GM19043 (cell line): ENCODE measurements around the gene SEMA3D.

ENCODE experiments used
- ATAC-seq: cut with Tn5 transposase; IDR thresholded peaks from one replicate; pipeline ENCODE4 v1.9.1; 2021; ENCODE audit warnings: low read depth; ENCODE audit not compliant: unreplicated experiment

Gene SEMA3D

DNA sequence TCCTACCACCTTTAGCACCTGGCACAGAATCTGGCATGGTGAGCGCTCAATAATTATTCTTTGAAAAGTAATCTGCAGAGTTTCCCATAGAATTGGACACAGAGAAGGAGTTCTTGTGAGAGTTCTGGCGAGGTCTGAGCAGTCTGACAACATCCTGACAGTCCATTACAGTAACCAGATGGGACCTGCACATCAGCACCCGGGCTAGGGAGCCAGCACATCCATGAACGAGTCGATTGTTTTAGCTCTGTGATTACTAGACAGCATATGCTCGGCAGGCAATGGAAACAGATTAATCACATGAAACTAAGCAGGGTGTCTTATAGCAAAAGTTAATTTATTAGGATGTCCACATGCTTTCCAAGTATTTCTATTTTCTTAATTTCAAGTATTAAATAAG, 96.7 kb downstream of the SEMA3D start:
- ATAC-seq, result no peak

DNA sequence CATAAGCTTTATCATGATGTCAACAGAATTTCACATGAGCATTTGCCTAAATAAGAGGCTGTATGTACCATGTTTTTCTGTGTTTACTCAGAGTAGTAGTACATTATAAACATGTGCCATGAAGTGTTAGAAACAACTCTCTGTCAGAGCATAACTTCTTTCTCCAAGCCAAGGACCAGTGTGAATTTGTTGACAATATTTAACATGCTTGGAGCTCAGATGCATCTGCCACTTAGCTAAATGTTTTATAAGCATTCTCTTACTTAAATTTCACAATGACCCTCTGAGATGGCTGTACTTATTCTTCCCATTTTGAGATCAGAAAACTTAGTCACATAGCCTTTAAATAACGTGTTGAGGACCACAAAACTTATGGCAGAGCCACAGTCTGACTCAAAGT, 105.0 kb downstream of the SEMA3D start:
- no peak for ATAC-seq

DNA sequence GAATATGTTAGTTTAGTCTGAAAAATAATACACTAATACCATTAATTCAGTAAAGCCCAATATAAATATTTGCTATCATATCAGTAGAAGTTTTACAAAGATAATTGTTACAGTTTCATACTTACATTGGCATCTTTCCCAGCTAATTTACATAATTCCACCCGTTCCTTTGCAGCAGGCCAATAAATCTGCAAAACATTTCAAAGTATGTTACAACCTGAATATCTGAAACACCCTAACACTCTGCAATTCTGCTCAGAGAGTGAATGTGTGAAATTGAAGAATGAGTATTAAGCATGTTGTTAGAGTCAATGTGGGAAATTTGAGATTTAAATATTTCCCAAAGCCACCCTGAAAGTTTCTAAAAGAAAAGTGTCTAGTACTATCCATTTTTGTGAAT, 105.5 kb downstream of the SEMA3D start:
- no peak for ATAC-seq

DNA sequence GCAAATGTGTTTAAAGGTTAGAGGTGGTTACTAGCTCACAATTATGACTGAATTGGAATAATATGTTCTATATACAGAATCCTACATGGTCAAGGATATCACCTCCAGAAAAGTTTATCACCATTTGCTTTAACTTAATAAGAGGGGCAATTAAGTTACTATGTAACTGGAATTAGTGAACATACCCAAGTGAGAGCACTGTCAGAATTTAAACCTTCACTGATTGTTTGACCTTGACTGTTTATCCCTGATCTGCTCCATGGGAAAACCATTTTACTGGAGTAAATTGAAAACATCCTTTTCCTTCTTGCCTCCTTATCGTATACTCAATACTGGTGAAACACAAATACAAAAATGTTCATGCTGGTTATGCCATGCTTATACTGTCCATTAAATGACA, 107.4 kb downstream of the SEMA3D start:
- no peak for ATAC-seq

DNA sequence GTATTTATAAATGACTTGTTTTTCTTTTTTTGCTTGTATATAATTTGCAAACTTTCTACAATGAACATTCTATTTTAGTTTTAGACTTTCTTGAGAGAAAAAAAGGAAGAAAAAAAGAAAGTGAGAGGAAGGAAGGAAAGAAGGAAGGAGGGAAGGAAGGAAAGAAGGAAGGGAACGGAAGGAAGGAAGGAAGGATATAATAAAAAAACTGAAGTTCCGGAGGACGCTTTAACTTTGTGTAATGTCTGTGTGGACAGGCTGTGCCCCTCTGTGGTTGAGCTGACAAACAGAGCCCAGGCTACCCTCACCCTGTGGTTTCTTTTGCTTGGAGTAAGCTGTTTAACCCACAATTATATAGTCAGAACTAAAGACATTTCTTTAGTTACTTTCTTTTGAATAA, 108.7 kb downstream of the SEMA3D start:
- no peak for ATAC-seq

DNA sequence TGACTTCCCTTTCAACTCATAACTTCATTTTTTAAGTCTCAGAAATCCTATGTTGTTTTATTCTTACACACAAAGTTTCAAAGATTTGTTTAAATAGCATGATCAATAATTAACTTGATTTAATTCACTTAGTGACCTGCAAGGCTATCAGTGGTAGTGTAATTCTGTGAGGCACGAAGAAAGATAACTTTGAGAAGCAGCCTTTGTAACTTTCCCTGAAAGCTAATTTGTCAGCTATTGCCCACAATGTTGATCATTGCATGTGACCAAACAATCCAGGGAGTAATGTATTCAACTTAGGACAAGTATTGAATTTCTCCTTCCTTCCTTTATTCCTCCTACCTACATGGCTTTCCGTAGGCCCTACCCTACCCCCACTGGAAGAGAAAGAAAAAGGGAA, 111.0 kb downstream of the SEMA3D start:
- no peak for ATAC-seq

DNA sequence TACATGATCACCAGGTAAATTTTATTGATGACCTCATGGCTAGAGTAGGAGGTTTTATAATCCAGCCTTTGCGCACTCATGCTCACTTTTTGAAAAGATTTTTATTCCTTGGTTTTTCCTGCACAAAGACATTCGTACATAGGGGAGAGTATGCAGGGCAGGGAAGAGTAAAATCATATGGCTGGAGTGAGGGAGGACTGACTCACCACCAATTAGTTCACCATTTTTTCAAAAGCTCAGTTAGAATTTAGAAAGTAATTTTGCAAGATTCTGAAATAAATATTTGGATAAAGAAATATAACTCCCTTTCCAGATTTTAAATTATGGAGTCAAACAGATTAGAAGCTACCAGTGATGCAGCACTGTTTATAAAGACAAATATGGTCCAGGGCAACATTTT, 111.9 kb downstream of the SEMA3D start:
- no peak for ATAC-seq

DNA sequence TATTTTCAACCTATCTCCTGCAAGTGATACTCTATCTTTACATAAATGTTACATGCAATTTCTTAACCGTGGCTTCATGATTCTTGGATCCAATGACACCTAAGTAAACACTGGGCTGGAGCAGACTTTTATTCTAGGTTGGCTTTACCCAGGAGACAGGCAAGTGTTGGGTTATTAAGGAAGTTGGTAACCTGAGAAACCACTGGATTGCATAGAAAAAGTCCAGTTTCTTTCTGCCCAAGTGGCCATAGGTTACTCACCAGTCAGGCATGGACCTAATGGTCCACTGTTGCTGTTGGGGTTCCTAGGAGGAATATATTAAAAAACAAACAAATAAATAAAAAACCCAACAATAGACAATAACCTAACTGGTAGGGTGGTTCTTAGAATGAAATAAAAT, 112.8 kb downstream of the SEMA3D start:
- ATAC-seq, result no peak

DNA sequence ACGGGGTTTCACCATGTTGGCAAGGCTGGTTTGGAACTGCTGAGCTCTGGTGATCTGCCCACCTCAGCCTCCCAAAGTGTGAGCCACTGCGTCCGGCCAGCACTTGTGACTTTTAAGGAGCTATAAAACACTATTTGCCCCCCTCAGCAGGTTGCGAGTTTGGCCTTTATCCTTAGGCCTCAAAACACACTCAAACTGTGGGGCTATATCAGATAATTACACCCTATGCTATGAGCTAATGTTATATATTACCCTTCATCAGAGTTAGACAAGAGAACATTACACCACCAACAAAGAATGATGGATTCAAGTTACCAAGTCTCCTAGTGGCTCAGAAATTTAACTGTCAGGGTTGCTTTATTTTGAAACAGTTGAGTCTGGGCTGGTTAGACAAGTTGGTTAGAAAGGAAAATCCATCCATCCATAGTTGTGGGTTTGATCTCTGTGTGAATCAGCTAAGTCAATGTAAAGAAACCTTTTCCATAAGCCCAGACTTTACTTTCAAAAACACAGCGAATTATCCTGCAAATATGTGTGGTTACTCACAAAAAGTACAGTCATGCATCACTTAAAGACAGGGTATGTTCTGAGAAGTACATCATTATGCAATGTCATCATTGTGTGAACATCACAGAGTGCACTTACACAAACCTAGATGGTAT, 115.8 kb downstream of the SEMA3D start:
- ATAC-seq, result no peak

DNA sequence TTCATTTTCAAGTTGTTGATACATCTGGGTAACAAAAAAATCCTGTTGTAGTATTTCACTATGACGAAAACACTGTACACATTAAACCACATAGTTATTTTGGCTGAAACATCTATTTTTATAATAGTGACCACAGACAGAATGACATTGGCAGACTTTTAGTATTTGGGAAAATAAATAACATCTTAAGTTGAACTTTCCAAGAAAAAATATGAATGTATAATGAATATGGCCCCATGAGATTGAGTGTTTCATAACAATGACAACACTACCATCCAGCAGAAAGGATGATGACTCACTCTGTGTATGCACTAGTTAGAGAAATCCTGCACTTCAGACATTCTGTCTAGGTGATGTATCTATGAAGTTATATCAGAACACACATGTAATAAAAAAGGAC, 118.1 kb downstream of the SEMA3D start:
- ATAC-seq, result no peak

DNA sequence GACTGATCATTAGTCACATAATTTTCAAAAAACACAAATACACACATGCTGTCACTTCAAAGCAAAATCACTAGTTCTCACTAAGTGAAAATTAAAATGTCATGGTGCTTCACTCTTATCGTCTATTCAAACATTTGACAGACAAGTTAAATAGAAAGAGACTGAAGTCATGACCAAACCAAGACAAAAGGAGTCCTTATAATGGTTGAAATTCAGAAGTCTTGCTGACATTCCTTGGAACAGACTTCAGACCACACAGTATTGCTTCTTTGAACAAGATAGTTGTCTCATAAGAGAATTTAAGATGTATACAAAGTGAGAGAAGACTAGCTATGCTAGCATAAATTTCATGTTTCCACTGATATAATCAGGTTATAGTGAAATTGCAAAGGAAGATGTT, 119.5 kb downstream of the SEMA3D start:
- ATAC-seq, result no peak

DNA sequence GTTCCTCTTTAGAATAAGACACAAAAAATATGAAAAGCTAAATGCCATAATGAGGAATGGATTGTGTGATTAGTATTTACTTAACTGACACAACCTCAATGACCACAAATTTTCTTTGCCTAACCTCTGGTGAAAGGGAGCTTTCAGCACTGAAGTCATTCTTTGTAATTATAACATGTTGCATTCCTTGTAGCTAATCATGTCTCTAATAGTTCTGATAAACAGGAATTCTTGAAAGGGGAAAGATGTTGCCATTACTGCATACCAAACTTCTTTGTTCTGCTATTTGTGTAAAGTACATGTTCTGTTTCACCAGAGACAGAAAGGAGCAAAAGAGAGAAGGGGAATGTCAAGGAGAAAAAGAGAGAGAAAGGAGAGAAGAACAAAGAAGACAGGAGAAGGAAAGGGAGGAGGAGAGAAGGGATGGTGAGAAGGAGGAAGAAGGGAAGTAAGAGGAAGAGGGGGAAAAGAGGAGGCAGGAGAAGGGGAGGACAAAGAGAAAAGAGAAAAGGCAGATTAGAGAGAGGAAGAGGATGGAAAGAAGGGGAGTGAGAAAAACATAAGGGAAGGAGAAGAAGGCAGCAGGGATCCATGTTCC, 120.9 kb downstream of the SEMA3D start:
- no peak for ATAC-seq

DNA sequence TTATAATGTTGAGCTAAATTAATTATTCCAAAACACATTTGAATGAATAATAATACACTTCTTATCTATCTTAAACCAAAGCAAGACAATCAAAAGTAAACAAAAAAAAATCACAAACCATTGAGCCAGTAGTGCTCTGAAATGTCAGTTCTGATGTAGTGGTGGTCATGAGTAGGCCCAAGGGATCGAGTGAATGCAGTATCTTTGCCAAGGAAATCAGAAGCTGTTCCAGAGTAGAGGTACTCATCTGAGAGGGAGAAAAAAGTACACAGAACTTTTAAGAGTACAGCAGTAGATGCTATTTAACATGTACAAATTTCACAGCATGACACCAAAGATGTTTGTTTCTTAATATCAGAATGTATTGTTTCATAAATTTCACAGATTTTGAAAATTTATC, 121.5 kb downstream of the SEMA3D start:
- ATAC-seq, result no peak

DNA sequence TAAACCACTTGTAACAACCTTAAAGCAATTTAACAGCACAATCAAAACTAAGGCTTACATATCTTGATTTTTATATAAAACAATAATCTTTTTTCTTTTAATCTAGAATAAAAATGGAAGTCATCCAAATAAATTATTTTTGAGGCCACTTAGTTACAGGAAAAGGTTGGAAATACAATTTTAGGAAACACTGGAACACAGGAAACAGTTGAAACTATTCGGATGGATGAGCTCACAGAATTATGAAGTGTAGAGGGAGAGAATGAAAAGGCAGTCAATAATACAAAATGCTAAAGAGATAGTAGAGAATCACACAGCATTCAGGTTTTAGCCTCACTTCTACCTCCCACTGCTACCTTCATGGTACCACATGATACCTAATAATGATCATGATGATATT, 124.2 kb downstream of the SEMA3D start:
- ATAC-seq, result no peak

DNA sequence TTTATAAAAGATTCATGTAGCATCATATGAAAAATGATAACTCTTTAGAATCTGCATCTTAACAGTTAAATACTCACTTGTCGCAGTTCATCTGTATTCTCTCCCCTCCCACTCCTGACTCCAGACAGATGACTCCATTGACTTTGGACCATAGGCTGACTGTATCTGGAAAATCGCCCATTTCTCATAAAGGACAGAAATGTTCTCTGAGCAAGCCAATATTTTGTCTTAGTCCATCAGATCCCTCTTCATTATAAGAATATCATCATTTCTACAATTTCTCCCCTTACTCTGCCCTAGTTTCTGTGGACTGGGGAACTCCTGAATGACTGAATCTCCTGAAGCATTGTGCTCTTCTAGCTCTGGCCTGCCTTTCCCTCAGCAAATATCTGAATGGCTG, 125.4 kb downstream of the SEMA3D start:
- no peak for ATAC-seq

DNA sequence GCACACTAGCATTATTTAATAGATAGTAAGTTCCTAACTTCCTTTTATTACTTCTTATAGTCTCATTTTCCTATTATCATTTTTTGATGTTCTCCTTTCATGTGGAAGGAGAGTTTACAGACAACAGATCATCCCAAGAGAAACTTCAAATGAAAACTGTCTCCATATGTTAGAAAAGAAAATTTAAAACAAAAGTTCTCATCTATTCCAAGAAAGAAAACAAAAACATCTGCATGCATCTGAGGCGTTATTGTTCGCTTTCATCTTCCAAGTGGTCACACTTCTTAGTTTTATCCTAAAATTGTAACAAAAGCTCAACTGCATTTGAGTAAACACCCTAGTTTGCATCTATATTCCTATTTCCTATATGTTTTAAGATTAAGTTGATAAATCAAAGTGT, 126.2 kb downstream of the SEMA3D start:
- no peak for ATAC-seq

DNA sequence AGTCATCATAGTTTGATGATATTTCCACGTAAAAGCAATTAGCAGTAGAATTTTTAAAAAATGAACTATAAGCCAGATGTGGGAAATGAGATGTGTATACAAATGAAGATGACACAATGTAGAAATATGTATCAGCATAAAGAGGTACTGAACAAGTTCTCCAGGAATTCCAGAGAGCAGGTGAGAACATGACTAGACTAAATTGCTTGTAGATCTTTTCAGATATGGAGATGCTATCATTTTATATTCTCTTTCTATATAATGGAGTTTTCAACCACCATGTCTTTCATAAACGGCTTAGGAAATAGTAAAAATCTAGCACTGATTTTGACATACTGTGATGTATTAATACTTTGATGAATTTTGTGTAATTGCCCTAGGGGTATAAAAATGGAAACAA, 130.9 kb downstream of the SEMA3D start:
- ATAC-seq, result no peak

DNA sequence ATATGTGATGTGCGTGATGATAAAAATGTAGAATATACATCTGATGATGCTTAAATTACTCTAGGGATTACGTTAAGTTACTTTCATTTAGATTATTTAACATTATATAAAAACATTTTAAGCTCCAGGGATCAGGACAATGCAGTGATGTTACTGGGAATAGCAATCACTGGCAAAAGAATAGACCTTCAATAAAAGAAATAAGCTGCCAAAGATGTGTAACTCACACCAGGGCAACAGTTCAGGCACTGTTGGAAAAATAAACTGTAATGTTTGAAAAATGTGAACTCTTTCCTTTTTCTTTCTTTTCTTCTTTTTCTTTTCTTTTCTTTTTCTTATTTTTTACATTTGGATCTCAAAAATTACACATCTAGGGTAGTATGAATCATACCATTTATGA, 131.7 kb downstream of the SEMA3D start:
- ATAC-seq, result no peak

DNA sequence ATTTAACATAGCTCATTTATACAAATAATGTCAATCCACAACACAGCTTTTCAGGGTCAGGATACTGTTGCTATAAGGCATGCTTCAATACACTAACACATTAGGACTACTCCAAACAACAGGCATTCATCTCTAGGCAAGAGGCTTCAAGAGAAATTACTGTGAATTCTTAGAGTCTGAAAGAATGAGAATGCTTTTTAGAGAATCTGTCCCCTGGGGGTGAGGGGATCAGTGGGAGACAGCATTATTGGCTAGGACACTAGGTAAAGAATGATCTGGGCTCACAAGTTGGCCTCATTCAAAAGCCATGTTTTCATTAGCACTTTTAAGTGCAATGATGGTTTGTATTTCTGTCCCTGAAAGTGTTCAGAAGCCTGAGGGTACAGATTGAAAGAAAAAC, 132.6 kb downstream of the SEMA3D start:
- ATAC-seq, result no peak

DNA sequence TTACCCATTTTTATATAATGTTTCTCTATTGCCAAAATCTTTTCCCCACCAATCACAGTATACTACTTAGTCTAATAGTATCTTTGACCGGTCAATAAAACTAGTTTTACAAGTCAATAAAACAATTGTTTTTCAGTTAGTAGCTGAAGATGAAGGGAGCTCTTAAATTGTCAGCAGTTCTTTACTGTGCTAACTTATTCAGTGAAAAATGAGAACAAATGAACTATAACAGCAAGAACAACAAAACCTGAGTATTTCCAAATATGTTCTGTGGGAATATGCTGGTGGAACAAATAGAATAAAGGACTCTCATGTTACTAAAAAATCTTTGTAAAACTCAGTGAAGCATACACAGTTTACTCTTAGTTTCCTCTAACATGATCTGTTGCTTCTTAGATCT, 134.0 kb downstream of the SEMA3D start:
- no peak for ATAC-seq

DNA sequence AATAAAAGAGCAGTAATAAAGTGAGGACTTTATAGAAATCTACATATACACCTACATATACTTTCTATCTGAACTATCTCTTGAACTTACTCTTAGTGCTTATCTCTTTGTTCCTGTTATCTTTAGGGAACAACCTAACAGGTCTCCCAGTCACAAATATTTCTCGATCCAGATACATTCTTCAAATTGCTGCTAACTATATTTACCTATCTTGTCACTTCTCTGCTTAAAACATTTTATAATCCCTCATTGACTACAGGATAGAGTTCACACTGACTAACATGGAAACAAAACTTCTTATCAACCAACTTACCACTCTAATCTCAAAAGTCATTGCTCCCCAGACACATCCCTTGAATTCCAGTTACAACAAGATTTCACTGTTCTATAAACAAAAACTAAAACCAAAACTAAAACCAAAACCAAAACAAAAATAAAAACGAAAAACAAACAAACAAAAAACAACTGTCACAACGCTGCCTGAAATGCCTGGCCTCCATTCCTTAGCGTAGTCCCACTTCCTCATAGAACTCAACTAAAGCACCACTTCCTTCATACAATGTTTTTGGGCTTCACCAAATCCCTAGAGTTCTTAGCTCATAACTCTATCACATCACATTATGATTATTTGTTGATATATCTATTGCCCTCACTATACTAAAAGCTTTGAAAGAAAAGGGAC, 134.7 kb downstream of the SEMA3D start:
- ATAC-seq, result no peak

DNA sequence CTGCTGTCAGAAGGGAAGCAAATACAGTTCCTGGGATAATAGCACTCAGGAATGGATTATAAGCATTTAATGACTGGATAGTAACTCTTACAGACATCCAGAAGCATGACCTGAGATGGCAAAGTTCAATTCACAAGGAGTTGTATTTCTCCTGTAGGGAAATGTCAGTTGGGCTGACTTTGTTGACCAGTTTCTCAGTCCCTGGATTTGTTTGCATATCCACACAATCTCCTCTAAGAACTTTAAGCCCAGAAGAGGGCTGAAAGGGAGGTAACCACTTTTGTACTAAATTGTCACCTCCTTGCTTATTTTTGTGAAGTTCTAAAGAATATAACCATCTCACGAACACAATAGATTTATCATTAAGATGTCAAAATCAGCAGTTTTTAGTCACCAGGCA, 140.3 kb downstream of the SEMA3D start:
- ATAC-seq, result no peak
